ENCODE measurements around the gene PLP2.
A peak's percentile ranks its signal among the peaks of the same experiment; 100 is the strongest.
"Not testable (repeated sequence)": the region's sequence is repeated elsewhere in the genome, so short reads cannot be mapped to it uniquely, and the experiment has no call there.

Gene PLP2

DNA sequence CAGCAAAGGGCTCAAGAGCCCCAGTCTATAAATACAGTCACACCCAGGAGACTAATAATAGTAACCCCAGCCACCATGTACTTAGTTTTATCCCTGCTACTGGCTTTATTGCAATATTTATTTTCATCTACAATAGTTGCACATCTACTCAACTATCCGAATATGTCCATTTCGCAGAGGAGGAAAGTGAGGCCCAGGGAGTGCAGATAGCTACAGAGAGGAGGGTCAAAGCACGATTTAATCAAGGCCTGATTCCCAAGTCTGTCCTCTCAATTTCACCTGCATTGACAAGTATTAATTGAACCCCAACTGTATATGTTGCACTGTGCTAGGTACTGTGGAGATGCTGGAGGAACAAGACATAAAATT lies 4.0 kb upstream of the PLP2 start:
- H3K4me1 Mint-ChIP-seq (ENCODE audit: low read depth): peaks cover 58% of the 10 kb centered on the region
- peak overlapping the region; percentile 99 for H3K27ac Mint-ChIP-seq
- intact Hi-C loops (cut with micrococcal nuclease): loop anchor here (5.0 kb wide), 1 partner anchor 45 kb away; the partner anchor contains the start of gene GPKOW

DNA sequence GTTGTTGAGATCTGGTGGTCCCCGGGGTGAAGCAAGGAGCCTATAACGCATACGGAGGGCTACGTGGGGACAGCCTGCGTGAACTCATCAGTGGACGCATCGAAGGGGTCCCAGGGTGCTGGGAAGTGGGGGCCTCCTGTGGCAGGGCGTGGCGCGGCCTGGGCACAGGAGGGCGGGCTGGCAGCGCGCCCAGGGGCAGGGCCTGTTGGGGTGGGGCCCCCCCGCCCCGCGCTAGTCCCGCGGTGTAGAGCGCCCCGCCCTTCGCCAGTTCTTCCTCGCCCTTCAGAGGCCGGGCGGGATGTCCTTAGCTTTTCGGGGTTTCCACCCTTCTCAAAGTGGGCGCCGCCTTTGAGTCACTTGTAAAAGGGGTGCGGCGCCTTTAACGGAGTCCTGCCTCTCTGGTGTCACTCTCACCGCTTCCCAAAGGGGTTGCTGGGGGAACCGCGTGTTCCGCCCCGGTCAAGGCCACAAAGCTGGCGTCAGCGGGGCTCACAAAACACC lies 632 bp downstream of the PLP2 start:
- Mint-ChIP-seq H3K27ac (peak overlapping the region; percentile 94), H3K4me3 (peak overlapping the region; percentile 87), H3K36me3 (ENCODE audit: low read depth) (peaks cover 56% of the 10 kb centered on the region), H3K4me1 (ENCODE audit: low read depth) (peaks cover 62% of the 10 kb centered on the region), H3K27me3 (no peaks in the 10 kb centered on the region), H3K9me3 (no peaks in the 10 kb centered on the region)
- intact Hi-C loops (cut with micrococcal nuclease): no loop called here

More for the DNA sequence above, 4.0 kb upstream of the PLP2 start:
- no peaks in the 10 kb centered on the region for H3K9me3 Mint-ChIP-seq
- H3K4me3 Mint-ChIP-seq: peak overlapping the region; percentile 83
- no peaks in the 10 kb centered on the region for H3K27me3 Mint-ChIP-seq
- peaks cover 15% of the 10 kb centered on the region for H3K36me3 Mint-ChIP-seq (ENCODE audit: low read depth)

DNA sequence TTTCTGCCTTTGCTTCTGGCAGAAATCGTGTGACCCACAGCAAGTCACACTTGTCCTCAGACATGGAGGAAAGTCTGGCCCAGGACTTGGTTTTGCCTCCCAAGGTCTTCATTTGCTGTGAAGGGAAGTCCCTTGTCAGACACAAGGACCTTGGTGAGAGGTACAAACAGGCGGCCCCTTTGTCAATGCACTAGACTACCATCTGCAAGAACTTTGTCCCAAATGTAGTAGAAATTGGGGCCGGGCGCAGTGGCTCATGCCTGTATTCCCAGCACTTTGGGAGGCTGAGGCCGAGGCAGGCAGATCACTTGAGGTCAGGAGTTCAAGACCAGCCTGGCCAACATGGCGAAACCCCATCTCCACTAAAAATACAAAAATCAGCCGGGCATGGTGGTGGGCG lies 1.8 kb downstream of the PLP2 start:
- peaks cover 69% of the 10 kb centered on the region for H3K4me1 Mint-ChIP-seq (ENCODE audit: low read depth)
- peak overlapping the region; percentile 87 for H3K4me3 Mint-ChIP-seq
- peaks cover 65% of the 10 kb centered on the region for H3K36me3 Mint-ChIP-seq (ENCODE audit: low read depth)
- H3K9me3 Mint-ChIP-seq; H3K27me3 Mint-ChIP-seq; intact Hi-C loops (cut with micrococcal nuclease): not testable (repeated sequence)
- peak overlapping the region; percentile 94 for H3K27ac Mint-ChIP-seq

DNA sequence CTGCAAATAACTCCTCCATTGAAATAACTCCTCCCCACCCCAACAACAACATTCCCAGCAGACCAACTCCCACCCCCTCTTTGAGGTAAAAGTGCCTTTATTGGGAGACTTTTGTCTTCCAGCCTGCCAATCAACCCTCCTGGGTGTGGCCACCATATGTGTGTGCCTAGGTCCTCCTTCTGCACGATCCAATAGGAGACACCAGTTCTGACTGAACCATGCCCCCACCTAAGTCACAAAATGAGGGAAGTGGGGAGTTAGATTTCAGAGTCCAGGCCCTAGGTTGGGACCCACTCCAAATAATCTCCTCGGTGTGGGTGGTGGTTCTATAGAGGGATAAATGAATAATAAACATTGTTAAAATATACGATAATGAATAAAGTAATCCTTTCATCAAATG lies 3.0 kb downstream of the PLP2 start:
- no peak overlapping the region for H3K4me3 Mint-ChIP-seq
- H3K27me3 Mint-ChIP-seq: no peaks in the 10 kb centered on the region
- peaks cover 77% of the 10 kb centered on the region for H3K36me3 Mint-ChIP-seq (ENCODE audit: low read depth)
- peaks cover 71% of the 10 kb centered on the region for H3K4me1 Mint-ChIP-seq (ENCODE audit: low read depth)
- peak overlapping the region; percentile 74 for H3K27ac Mint-ChIP-seq
- no peaks in the 10 kb centered on the region for H3K9me3 Mint-ChIP-seq
- intact Hi-C loops (cut with micrococcal nuclease): no loop called here

DNA sequence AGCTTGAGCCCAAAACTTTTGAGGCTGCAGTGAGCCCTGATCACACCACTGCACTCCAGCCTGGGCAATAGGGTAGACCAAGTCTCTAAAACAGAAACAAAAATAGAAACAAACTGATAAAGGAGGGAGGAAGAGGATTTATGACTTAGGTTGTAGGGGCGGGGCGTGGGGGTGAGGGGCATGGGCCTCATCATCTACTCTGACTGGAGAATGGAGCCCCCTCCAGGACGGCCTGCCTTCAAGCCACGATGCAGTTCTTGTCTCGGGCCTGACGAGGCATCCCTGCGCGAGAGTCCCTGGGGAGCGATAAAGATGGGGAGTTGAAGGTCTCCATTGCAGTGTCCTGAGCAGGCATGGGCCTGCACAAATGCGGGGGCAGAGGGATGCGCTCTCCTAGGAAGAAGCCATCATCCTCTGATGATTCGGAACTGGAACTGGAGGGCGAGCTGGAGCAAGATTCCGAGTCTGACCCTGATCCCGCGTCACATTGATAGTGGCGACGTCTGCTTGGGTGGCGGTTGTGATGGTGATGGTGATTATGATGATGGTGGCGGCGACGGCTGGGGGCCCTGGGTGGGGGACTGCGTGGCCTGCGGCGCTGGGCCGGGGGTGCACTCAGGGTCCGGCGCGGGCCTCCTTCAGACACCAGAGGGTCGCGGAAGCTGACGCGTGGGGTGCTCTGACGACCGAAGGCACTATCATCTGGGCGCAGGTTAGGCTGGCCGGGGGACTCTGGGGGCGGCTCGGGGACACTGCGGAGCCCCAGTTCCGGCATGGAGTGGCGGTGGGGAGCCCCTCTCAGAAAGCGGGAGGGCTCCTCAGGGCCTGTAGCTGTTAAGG lies 4.0 kb downstream of the PLP2 start:
- H3K27ac Mint-ChIP-seq: peak overlapping the region; percentile 74
- intact Hi-C loops (cut with micrococcal nuclease): no loop called here

DNA sequence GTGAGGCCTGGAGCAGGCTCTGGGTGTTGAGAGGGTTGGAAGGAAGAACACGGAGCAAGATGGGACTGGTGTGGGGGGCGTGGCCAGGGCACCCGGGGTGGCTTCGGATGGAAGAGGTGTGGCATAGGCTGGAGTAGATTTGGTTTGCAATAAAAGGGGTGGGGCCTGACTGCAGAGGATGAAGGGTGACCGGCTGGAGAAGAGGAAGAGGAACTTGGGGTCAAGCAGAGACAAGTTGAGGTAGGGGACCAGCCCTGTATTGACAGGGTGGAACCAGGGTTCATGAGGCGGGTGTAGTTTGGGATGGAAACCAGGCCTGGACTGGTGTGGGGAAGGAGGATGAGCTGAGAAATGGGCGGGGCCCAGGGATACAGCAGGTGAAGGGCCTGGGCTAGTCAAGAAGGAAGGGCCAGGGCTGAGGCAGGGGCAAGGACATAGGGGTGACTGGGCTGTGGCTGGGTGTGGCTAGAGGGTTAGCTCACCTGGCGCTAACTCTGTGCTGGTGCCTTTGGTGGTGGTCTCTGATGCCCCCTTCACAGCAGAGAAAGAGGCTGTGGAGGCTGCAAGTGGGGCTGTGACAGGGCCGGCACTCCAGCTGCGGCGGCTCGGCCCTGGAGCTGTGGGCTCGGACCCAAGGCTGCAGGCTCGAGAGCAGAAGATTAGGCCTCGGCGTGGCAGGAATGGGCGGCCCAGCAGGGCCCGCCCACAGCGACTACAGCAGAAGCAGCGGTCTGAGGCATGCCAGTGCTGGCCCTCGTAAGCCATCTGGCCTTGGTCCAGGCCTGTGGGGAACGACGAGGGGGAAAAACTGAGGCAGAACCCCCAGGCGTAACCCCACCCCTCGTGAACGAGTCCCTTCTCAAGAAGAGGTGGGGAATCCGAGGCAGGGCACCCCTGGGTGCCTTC lies 5.0 kb downstream of the PLP2 start:
- H3K4me1 Mint-ChIP-seq (ENCODE audit: low read depth): peaks cover 74% of the 10 kb centered on the region
- intact Hi-C loops (cut with micrococcal nuclease): no loop called here
- peak overlapping the region; percentile 74 for H3K27ac Mint-ChIP-seq
- no peaks in the 10 kb centered on the region for H3K27me3 Mint-ChIP-seq
- peaks cover 93% of the 10 kb centered on the region for H3K36me3 Mint-ChIP-seq (ENCODE audit: low read depth)
- peak overlapping the region; percentile 47 for H3K4me3 Mint-ChIP-seq
- no peaks in the 10 kb centered on the region for H3K9me3 Mint-ChIP-seq

More for the DNA sequence above, 4.0 kb downstream of the PLP2 start:
- no peak overlapping the region for H3K4me3 Mint-ChIP-seq
- H3K36me3 Mint-ChIP-seq (ENCODE audit: low read depth): peaks cover 86% of the 10 kb centered on the region
- no peaks in the 10 kb centered on the region for H3K27me3 Mint-ChIP-seq
- H3K9me3 Mint-ChIP-seq: no peaks in the 10 kb centered on the region
- H3K4me1 Mint-ChIP-seq (ENCODE audit: low read depth): peaks cover 70% of the 10 kb centered on the region

DNA sequence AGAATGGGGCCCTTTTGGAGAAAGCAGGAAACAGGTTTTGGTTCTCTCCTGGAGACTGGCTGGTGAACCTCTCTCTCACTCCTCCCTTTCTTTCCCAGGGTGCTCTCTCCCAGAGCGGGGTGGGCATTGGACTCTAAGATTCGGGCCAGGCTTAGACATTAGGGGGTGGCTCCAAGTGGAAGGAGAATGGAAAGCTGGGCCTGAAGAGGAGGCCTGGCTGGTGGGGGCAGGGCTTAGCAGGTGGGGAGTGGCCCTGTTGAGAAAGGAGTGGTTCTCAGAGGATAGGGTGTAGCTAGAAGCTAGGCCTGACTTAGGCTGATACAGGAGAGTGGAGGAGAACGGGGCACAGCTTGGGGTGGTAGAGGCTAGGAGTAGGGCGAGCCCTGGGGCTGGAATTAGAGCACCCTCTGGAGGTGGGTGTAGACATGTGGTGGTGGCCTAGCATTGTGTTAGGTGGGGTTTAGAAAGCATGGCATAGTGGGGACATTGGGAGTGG lies 5.7 kb downstream of the PLP2 start:
- Mint-ChIP-seq H3K27me3 (no peaks in the 10 kb centered on the region), H3K4me3 (no peak overlapping the region), H3K4me1 (ENCODE audit: low read depth) (peaks cover 74% of the 10 kb centered on the region), H3K27ac (peak overlapping the region; percentile 74), H3K36me3 (ENCODE audit: low read depth) (peaks cover 95% of the 10 kb centered on the region), H3K9me3 (no peaks in the 10 kb centered on the region)
- intact Hi-C loops (cut with micrococcal nuclease): no loop called here

DNA sequence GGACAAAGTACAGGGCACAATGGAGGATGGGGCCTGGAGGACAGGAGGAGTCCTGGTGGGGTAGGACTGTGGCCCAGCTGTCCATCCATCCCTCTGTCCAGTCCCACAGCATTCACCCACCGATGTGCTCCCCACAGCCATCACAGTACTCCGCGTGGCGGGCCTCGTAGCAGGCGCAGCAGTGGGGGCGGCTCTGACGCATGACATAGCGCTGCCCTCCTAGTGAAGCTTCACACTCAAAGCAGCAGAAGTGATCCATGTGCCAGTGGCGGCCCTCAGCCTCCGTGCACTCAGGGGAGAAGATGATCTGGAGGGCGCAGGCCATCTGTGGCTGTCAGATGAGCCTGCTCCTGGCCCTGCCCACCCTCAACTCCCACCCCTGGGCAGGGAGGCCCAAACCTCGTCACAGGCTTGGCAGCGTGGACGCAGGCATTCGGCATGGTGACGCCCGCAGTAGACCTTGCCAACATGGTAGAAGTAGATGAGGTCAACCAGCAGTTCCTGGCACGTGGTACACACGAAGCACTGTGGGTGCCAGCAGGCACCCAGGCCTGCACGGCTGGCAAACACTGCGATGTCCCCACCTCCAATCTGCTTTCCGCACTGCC lies 6.3 kb downstream of the PLP2 start:
- intact Hi-C loops (cut with micrococcal nuclease): no loop called here
- H3K9me3 Mint-ChIP-seq: no peaks in the 10 kb centered on the region
- peaks cover 95% of the 10 kb centered on the region for H3K36me3 Mint-ChIP-seq (ENCODE audit: low read depth)
- H3K4me1 Mint-ChIP-seq (ENCODE audit: low read depth): peaks cover 70% of the 10 kb centered on the region
- H3K27ac Mint-ChIP-seq: peak overlapping the region; percentile 74
- no peak overlapping the region for H3K4me3 Mint-ChIP-seq
- H3K27me3 Mint-ChIP-seq: no peaks in the 10 kb centered on the region

DNA sequence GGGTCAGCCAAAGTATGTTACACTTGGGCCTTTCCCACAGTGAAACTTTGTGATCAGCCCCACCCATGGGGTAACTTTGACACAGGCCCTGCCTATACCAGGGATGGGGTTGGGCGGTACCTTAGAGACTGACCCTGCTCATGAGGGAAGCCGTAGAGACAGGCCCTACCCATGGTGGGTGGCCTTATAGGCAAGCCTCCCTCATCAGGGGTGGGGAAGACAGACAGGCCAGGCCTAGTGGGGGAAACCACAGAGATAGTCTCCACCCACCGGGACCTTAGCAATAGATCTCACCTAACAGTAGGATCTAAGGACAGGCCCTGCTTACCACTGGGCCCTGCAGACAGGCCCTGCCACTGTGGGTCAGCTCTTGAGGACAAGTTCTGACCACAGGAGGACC lies 6.8 kb downstream of the PLP2 start:
- H3K27ac Mint-ChIP-seq: no peak overlapping the region
- intact Hi-C loops (cut with micrococcal nuclease): no loop called here
- no peak overlapping the region for H3K4me3 Mint-ChIP-seq
- H3K4me1 Mint-ChIP-seq (ENCODE audit: low read depth): peaks cover 64% of the 10 kb centered on the region
- peaks cover 95% of the 10 kb centered on the region for H3K36me3 Mint-ChIP-seq (ENCODE audit: low read depth)
- H3K27me3 Mint-ChIP-seq: no peaks in the 10 kb centered on the region
- no peaks in the 10 kb centered on the region for H3K9me3 Mint-ChIP-seq

DNA sequence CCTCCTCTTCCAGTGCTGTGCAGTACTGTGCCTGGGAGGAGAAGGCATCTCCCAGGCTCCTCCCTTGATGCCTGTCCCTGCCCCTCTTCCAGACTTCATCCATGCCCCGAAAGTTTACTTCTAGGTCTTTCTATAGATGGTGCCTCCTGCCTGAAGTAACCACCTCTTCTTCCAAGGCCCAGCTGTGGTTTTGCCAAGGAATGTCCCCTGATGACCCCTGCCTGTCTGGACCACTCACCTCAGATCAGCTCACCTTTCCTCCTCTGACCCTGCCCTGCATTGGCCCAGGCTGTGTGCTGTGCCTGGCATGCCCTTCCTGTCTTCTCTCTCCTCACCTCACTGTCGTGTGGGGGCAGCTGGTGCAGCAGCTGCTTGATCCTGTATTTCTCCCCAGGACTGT lies 7.7 kb downstream of the PLP2 start:
- Mint-ChIP-seq H3K27me3 (no peaks in the 10 kb centered on the region), H3K4me3 (no peak overlapping the region), H3K4me1 (ENCODE audit: low read depth) (peaks cover 67% of the 10 kb centered on the region), H3K36me3 (ENCODE audit: low read depth) (peaks cover 96% of the 10 kb centered on the region), H3K27ac (no peak overlapping the region), H3K9me3 (no peaks in the 10 kb centered on the region)
- intact Hi-C loops (cut with micrococcal nuclease): no loop called here

DNA sequence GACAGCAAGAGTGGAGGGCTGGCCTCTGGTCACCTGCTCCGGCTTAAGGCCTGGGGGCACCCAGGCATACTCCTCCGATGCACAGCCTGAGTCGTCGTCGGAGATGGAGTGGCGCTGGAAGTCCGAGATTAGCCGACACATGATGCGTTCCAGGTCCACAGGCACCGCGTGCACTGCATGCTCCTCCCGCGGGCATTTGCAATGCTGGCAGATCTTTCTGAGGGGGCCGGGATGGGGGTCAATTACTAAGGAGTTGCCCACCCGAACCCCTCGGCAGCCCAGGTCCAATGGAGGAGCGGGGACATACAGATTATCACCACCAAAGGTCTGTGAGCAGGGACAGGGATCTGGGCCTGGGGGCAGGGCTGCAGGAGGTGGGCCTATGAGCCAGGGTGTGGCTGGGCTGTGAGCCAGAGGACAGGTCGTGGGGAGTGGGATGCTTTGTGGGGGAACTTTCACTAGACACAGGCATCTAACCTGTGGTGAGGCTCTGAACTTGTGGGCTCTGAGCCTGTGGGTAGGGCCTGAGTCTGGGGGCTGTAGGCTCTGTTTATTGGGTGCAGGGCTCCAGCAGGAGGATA lies 12.1 kb downstream of the PLP2 start:
- peaks cover 64% of the 10 kb centered on the region for H3K4me1 Mint-ChIP-seq (ENCODE audit: low read depth)
- no peaks in the 10 kb centered on the region for H3K9me3 Mint-ChIP-seq
- H3K27me3 Mint-ChIP-seq: no peaks in the 10 kb centered on the region
- H3K27ac Mint-ChIP-seq: peak overlapping the region; percentile 78
- peak overlapping the region; percentile 84 for H3K4me3 Mint-ChIP-seq
- peaks cover 62% of the 10 kb centered on the region for H3K36me3 Mint-ChIP-seq (ENCODE audit: low read depth)
- intact Hi-C loops (cut with micrococcal nuclease): no loop called here

DNA sequence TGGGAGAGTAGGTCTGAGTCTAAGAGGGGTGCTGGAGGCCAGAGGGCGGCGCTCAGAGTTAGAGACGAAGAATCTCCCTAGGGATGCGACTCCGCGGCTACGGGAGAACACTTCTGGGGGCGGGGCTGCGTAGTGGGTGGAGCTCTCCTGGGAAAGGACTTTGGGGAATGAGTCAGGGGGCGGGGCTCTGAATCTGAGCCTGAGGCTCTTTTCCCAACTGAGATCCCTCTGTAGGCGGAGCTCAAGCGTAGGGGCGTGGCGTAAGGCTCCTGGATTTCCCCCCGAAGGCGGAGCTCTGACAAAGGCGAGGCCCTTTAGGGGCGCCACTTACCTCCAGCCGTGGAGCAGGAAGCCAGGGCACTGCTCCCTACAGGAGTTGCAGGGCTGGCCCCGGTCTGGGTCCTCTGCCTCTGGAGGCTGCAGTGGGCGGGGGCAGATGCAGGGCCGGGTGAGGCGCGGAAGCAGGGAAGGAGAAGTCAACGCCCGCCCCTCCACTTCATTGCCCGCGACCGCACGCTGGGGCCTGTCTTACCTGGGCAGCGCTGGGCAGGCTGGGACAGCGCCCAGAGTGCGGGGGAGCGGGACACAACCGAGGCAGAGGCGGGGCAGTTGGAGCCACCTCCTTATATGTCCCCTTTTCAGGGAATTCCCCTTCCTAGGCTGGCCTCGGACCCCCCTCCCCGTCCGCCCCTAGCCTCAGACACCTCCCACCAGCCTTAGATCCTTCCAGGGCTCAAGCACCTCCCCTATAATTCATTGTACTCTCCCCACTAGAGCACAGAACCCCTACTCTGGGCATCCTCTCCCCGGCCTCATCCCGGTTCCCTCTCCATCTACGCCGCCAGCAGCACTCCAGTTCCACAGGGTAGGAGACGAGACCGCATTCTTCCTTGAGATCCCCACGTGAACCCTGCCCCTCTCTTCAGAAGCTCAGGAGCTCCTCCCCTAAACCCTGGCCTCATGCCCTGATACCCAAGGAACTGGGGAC lies 12.9 kb downstream of the PLP2 start:
- peaks cover 54% of the 10 kb centered on the region for H3K36me3 Mint-ChIP-seq (ENCODE audit: low read depth)
- intact Hi-C loops (cut with micrococcal nuclease): no loop called here
- peak overlapping the region; percentile 84 for H3K4me3 Mint-ChIP-seq
- no peaks in the 10 kb centered on the region for H3K9me3 Mint-ChIP-seq
- no peaks in the 10 kb centered on the region for H3K27me3 Mint-ChIP-seq
- H3K27ac Mint-ChIP-seq: peak overlapping the region; percentile 78
- peaks cover 64% of the 10 kb centered on the region for H3K4me1 Mint-ChIP-seq (ENCODE audit: low read depth)
